SU-DHL-6 (cell line): ENCODE measurements around the gene ZBTB7B.

Experiments used
- EZH2phosphoT487 ChIP-seq: fragments of 200-600 bp; sonication (generic), shearing (Covaris generic); conservative IDR thresholded peaks from 2 replicates; pipeline ENCODE4 v1.6.1; 2018; ENCODE audit warnings: mild to moderate bottlenecking, antibody characterized with exemption, low read length, moderate library complexity, mixed read lengths
- TF ChIP-seq, protein P1 (sequence below): fragments of 200-600 bp; sonication (generic); IDR thresholded peaks from one replicate; pipeline ENCODE4 v1.5.1; 2017; ENCODE audit warnings: antibody characterized with exemption, mild to moderate bottlenecking, low read length, moderate library complexity; ENCODE audit not compliant: insufficient read depth, poor library complexity, severe bottlenecking

DNA sequence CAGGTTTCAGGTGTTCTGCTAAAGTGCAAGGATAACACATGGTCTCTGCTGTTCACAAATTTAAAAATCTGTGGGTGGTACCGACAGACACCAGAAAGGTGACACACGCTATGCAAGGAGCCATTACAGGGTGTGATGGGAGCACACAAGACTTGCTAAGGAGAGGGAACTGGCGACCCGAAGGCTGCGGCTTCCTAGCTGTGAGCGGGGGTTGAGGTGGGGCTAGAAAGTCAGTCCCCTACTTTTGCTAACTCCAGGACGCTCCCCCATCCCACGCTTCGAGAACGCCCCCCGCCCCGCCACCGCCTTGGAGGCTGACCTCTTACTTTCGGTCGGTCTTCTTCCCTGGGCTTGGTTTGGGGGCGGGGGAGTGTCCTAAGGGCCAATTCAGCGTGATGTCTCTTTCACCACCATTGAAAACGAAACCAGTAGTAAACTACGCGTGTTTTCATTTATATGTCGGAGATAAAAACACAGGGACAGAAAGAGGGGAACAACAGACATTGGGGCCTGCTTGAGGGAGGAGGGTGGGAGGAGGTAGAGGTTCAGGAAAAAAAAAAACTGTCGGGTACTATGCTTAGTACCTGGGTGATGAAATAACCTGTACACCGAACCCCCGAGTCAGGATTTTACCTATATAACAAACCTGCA is 27.1 kb upstream of the ZBTB7B start:
- TF ChIP-seq, protein P1, sequence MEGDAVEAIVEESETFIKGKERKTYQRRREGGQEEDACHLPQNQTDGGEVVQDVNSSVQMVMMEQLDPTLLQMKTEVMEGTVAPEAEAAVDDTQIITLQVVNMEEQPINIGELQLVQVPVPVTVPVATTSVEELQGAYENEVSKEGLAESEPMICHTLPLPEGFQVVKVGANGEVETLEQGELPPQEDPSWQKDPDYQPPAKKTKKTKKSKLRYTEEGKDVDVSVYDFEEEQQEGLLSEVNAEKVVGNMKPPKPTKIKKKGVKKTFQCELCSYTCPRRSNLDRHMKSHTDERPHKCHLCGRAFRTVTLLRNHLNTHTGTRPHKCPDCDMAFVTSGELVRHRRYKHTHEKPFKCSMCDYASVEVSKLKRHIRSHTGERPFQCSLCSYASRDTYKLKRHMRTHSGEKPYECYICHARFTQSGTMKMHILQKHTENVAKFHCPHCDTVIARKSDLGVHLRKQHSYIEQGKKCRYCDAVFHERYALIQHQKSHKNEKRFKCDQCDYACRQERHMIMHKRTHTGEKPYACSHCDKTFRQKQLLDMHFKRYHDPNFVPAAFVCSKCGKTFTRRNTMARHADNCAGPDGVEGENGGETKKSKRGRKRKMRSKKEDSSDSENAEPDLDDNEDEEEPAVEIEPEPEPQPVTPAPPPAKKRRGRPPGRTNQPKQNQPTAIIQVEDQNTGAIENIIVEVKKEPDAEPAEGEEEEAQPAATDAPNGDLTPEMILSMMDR = no peak
- no peak for TF ChIP-seq EZH2phosphoT487
